OCI-LY7 (cell line): ENCODE data around the gene CDC14B. TPM values are rescaled to one million over a fixed set of nuclear protein-coding genes. Genes with fewer than 3 reads are reported as not detected.

ENCODE experiments used
- BruUV-seq: library from RNA; stranded (reverse); fragments of 400-500 nt; replicated peaks from 2 replicates; lab custom pipeline; 2021; lab: Mats Ljungman, UMichigan
- CTCF ChIA-PET: fragments of 300-600 bp; sonication (Branson Sonifier 250); formaldehyde crosslinking; loops from one replicate; lab custom pipeline; 2022; ENCODE audit warnings: antibody characterized with exemption; ENCODE audit not compliant: unreplicated experiment; lab: Charles Lee
- POLR2A ChIA-PET: fragments of 300-600 bp; sonication (Branson Sonifier 250); formaldehyde crosslinking; loops from one replicate; lab custom pipeline; 2022; ENCODE audit warnings: antibody characterized with exemption; lab: Charles Lee
- DNase-seq: peaks from one replicate; pipeline ENCODE4 v3.0.0-alpha.2; 2015; ENCODE audit warnings: low spot score
- H2AFZ ChIP-seq: fragments of 200-600 bp; sonication (generic), shearing (Covaris generic); 2 replicates; pipeline ENCODE4 v1.6.1; 2014; ENCODE audit warnings: mild to moderate bottlenecking, antibody characterized with exemption, low read length, moderate library complexity
- H3K27ac ChIP-seq: fragments of 200-600 bp; sonication (generic); 2 replicates; pipeline ENCODE4 v1.5.1; 2014; ENCODE audit warnings: mixed run types, low read depth, mild to moderate bottlenecking, moderate library complexity, low read length, inconsistent platforms; ENCODE audit not compliant: poor library complexity, severe bottlenecking
- H3K36me3 ChIP-seq: fragments of 200-600 bp; sonication (generic); 2 replicates; pipeline ENCODE4 v1.6.1; 2014; ENCODE audit warnings: mild to moderate bottlenecking, antibody characterized with exemption, low read length, moderate library complexity, mixed read lengths; ENCODE audit not compliant: insufficient read depth
- H3K4me1 ChIP-seq: fragments of 200-600 bp; sonication (generic); 2 replicates; pipeline ENCODE4 v1.5.1; 2014; ENCODE audit warnings: mild to moderate bottlenecking, low read length; ENCODE audit not compliant: insufficient read depth, poor library complexity, severe bottlenecking
- H3K4me2 ChIP-seq: fragments of 200-600 bp; sonication (generic); 2 replicates; pipeline ENCODE4 v1.6.1; 2014; ENCODE audit warnings: mild to moderate bottlenecking, low read length
- H3K4me3 ChIP-seq: fragments of 200-600 bp; sonication (generic); 2 replicates; pipeline ENCODE4 v1.5.1; 2014; ENCODE audit warnings: mild to moderate bottlenecking, low read depth, low read length; ENCODE audit not compliant: poor library complexity, severe bottlenecking
- H3K79me2 ChIP-seq: fragments of 200-600 bp; sonication (generic); 2 replicates; pipeline ENCODE4 v1.6.1; 2016; ENCODE audit warnings: low read depth, mild to moderate bottlenecking, low read length, moderate library complexity, mixed read lengths; ENCODE audit not compliant: insufficient read depth
- H3K9me2 ChIP-seq: fragments of 200-600 bp; sonication (generic); 2 replicates; pipeline ENCODE4 v1.6.1; 2016; ENCODE audit warnings: mild to moderate bottlenecking, low read length, mixed read lengths; ENCODE audit not compliant: insufficient read depth
- H3K9me3 ChIP-seq: fragments of 200-600 bp; sonication (generic); 2 replicates; pipeline ENCODE4 v1.6.1; 2014; ENCODE audit warnings: mild to moderate bottlenecking, mixed run types, low read length, mixed read lengths
- H4K20me1 ChIP-seq: fragments of 200-600 bp; sonication (generic); 2 replicates; pipeline ENCODE4 v1.6.1; 2014; ENCODE audit warnings: mild to moderate bottlenecking, antibody characterized with exemption, low read length, moderate library complexity, mixed read lengths; ENCODE audit not compliant: insufficient read depth
- EZH2phosphoT487 ChIP-seq: fragments of 200-600 bp; sonication (generic); IDR thresholded peaks from 2 replicates; pipeline ENCODE4 v1.6.1; 2018; ENCODE audit warnings: low read depth, borderline replicate concordance, mild to moderate bottlenecking, mixed run types, antibody characterized with exemption, low read length, moderate library complexity, mixed read lengths
- intact Hi-C: fragments of 100-400 bp; cut with micrococcal nuclease; formaldehyde crosslinking; loops from one replicate; pipeline ENCODE4 v1.10.0; 2022; ENCODE audit not compliant: unreplicated experiment
- total RNA-seq, 2 experiments: library from RNA; depleted of rRNA in 1 of 2; stranded (reverse); fragments of >200 nt in 1 of 2; shearing (Covaris generic) in 1 of 2; gene quantifications; 2 replicates each; pipeline ENCODE4 v1.2.3, GENCODE V29; 2014 to 2022
- TF ChIP-seq, protein P1 (sequence below): fragments of 200-600 bp; sonication (generic); conservative IDR thresholded peaks from 2 replicates; pipeline ENCODE4 v1.5.1; 2014; ENCODE audit warnings: mild to moderate bottlenecking, antibody characterized with exemption, low read length, moderate library complexity, mixed read lengths

CDC14B gene
- total RNA-seq, 2 experiments from 2014 or later: 0.27 TPM; not detected in 1

DNA sequence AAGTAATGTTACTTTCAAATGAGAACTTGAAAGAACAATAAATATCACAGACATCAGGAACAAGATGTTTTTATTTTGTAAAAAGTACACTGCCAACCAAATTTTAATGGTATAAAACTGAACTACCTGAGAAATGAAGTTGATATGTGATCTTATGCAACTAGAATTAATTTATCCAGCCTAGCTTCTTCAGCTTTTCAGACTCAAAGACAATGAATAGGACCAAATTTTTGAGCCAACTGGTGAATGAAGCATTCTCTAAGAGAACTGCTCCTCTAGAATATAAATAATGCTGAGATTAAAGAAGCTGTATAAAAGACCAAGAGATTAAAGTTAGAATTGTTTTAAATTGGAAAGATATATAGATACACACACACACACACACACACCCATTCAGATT lies 9.9 kb downstream of the CDC14B start:
- intact Hi-C loops: no loop called here
- TF ChIP-seq, protein P1, sequence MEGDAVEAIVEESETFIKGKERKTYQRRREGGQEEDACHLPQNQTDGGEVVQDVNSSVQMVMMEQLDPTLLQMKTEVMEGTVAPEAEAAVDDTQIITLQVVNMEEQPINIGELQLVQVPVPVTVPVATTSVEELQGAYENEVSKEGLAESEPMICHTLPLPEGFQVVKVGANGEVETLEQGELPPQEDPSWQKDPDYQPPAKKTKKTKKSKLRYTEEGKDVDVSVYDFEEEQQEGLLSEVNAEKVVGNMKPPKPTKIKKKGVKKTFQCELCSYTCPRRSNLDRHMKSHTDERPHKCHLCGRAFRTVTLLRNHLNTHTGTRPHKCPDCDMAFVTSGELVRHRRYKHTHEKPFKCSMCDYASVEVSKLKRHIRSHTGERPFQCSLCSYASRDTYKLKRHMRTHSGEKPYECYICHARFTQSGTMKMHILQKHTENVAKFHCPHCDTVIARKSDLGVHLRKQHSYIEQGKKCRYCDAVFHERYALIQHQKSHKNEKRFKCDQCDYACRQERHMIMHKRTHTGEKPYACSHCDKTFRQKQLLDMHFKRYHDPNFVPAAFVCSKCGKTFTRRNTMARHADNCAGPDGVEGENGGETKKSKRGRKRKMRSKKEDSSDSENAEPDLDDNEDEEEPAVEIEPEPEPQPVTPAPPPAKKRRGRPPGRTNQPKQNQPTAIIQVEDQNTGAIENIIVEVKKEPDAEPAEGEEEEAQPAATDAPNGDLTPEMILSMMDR: no peak
- no peak for TF ChIP-seq EZH2phosphoT487
- no peak for DNase-seq
- Histone ChIP-seq H3K27ac (no peak overlapping the region), H2AFZ (no peak overlapping the region), H3K4me2 (no peak overlapping the region), H3K36me3 (no peaks in the 10 kb centered on the region), H4K20me1 (no peaks in the 10 kb centered on the region), H3K79me2 (no peaks in the 10 kb centered on the region), H3K9me3 (no peaks in the 10 kb centered on the region), H3K4me1 (no peaks in the 10 kb centered on the region), H3K9me2 (no peaks in the 10 kb centered on the region), H3K4me3 (no peak overlapping the region)
- ChIA-PET CTCF (no interaction called here), POLR2A (interaction anchor here (0.6 to 0.7 kb wide), 2 partner anchors 170 to 327 kb away, joined by 3 to 4 read pairs; no protein-coding TSS in a partner anchor)
- BruUV-seq: no TSS peak

DNA sequence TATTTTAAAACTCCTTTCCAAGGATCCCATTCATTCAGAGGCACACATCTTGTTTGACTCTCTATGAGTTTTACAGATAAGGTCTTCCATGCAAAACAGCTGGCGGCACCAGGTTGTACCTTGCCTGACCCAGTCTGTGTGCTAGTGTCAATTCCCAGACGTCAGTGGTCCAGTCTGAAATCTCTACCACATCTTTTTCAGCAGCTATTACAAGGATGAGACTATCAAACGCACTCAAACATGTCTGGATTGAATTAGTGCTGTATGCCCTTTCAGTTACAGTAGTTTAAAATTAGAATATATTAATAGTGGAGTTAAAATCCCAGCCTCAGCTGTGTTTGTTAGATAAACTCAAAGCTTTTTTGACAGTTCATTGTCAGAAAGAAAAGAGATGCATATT lies 11.7 kb downstream of the CDC14B start:
- no TSS peak for BruUV-seq
- H3K79me2 ChIP-seq: no peaks in the 10 kb centered on the region
- H3K4me1 ChIP-seq: no peaks in the 10 kb centered on the region
- DNase-seq: no peak
- H4K20me1 ChIP-seq: no peaks in the 10 kb centered on the region
- ChIA-PET POLR2A (no interaction called here), CTCF (interaction anchor here (0.6 kb wide), 1 partner anchor 118 kb away, joined by 3 read pairs; no protein-coding TSS in a partner anchor)
- H3K4me3 ChIP-seq: no peak overlapping the region
- no peak overlapping the region for H2AFZ ChIP-seq
- H3K27ac ChIP-seq: no peak overlapping the region
- H3K9me3 ChIP-seq: no peaks in the 10 kb centered on the region
- TF ChIP-seq, protein P1: no peak
- no peak for TF ChIP-seq EZH2phosphoT487
- intact Hi-C loops: no loop called here
- H3K36me3 ChIP-seq: no peaks in the 10 kb centered on the region
- no peak overlapping the region for H3K4me2 ChIP-seq
- no peaks in the 10 kb centered on the region for H3K9me2 ChIP-seq

DNA sequence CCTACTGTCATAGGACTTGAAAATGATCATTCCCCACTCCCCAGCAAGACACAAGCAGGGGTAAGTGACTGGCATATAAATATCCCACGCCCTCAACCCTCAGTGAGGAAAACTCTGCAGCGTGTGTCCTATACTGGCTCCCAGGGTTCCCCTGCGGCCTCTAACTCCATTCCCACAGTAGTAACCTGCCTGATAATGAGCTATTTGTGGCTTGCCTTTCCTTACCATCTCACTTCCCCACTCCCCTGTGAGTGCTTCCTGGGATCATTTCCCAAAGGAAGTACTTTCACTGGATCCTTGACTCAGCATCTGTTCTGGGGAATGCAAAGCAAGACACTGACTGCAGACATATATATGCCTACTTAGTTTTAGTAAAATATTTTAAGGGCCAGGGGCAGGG lies 14.3 kb downstream of the CDC14B start:
- Histone ChIP-seq H2AFZ (no peak overlapping the region), H3K79me2 (no peaks in the 10 kb centered on the region), H3K4me1 (no peaks in the 10 kb centered on the region), H3K27ac (no peak overlapping the region), H3K9me2 (no peaks in the 10 kb centered on the region), H3K4me3 (no peak overlapping the region), H3K36me3 (no peaks in the 10 kb centered on the region), H4K20me1 (no peaks in the 10 kb centered on the region), H3K4me2 (no peak overlapping the region), H3K9me3 (no peaks in the 10 kb centered on the region)
- intact Hi-C loops: no loop called here
- DNase-seq: no peak
- ChIA-PET CTCF (no interaction called here), POLR2A (no interaction called here)
- TF ChIP-seq, protein P1: no peak
- no peak for TF ChIP-seq EZH2phosphoT487
- no TSS peak for BruUV-seq
